WTC11 (cell line): ENCODE results near the gene DRC3. TPM values are rescaled to one million over a fixed set of nuclear protein-coding genes. Genes with fewer than 3 reads are reported as not detected.

Experiments
- ATAC-seq: fragments of 200-7000 bp; cut with Tn5 transposase; 2 replicates; pipeline ENCODE4 v1.10.0; 2021; ENCODE audit warnings: mild to moderate bottlenecking, moderate library complexity
- CTCF ChIA-PET: fragments of 300-600 bp; sonication (Branson Sonifier 250); formaldehyde crosslinking; loops from one replicate; lab custom pipeline; 2021; ENCODE audit warnings: antibody characterized with exemption; lab: Charles Lee
- POLR2A ChIA-PET: fragments of 350-600 bp; sonication (Branson Sonifier 250); formaldehyde crosslinking; loops from one replicate; lab custom pipeline; 2021; ENCODE audit warnings: antibody characterized with exemption; lab: Charles Lee
- DNase-seq: peaks from one replicate; pipeline ENCODE4 v3.0.0; 2021; ENCODE audit warnings: low spot score
- H3K27ac Mint-ChIP-seq: 2 replicates; pipeline ENCODE4 v1.8.0; 2021; ENCODE audit warnings: mixed read lengths
- H3K27me3 Mint-ChIP-seq: 2 replicates; pipeline ENCODE4 v1.8.0; 2021; ENCODE audit warnings: low read depth, mild to moderate bottlenecking, moderate library complexity, mixed read lengths
- H3K36me3 Mint-ChIP-seq: 2 replicates; pipeline ENCODE4 v1.8.0; 2021; ENCODE audit warnings: mixed read lengths
- H3K4me1 Mint-ChIP-seq: 2 replicates; pipeline ENCODE4 v1.8.0; 2022; ENCODE audit warnings: mixed read lengths
- H3K4me3 Mint-ChIP-seq: 2 replicates; pipeline ENCODE4 v1.8.0; 2021; ENCODE audit warnings: mild to moderate bottlenecking, moderate library complexity, mixed read lengths
- H3K9me3 Mint-ChIP-seq: 2 replicates; pipeline ENCODE4 v1.8.0; 2021; ENCODE audit warnings: mixed read lengths
- CTCF ChIP-seq: fragments of 200-600 bp; IDR thresholded peaks from 2 replicates; pipeline ENCODE4 v1.8.0; 2022; ENCODE audit warnings: antibody characterized with exemption
- EMX1 ChIP-seq: fragments of 250-450 bp; sonication (Bioruptor Pico); IDR thresholded peaks from 2 replicates; pipeline ENCODE4 v1.8.0; 2021; ENCODE audit warnings: mild to moderate bottlenecking
- ETV6 ChIP-seq: sonication (generic); formaldehyde crosslinking; IDR thresholded peaks from 2 replicates; pipeline ENCODE4 v1.8.1; 2022; ENCODE audit warnings: mild to moderate bottlenecking, missing genetic modification reagents
- FOXP1 ChIP-seq: sonication (generic); formaldehyde crosslinking; IDR thresholded peaks from 2 replicates; pipeline ENCODE4 v1.8.0; 2022; ENCODE audit warnings: missing genetic modification reagents, mild to moderate bottlenecking, moderate library complexity, borderline replicate concordance
- IRF1 ChIP-seq: sonication (generic); formaldehyde crosslinking; IDR thresholded peaks from 2 replicates; pipeline ENCODE4 v1.8.0; 2023; ENCODE audit warnings: missing genetic modification reagents
- JAZF1 ChIP-seq: fragments of 250-450 bp; sonication (Bioruptor Pico); IDR thresholded peaks from 2 replicates; pipeline ENCODE4 v1.9.0; 2021; ENCODE audit warnings: moderate library complexity, mild to moderate bottlenecking, inconsistent platforms
- JUN ChIP-seq: sonication (generic); formaldehyde crosslinking; IDR thresholded peaks from 2 replicates; pipeline ENCODE4 v1.8.0; 2023; ENCODE audit warnings: mild to moderate bottlenecking, missing genetic modification reagents
- MYBL2 ChIP-seq: sonication (generic); formaldehyde crosslinking; IDR thresholded peaks from 2 replicates; pipeline ENCODE4 v1.8.1; 2023; ENCODE audit warnings: mild to moderate bottlenecking, moderate library complexity, missing genetic modification reagents
- NFE2L1 ChIP-seq: sonication (generic); formaldehyde crosslinking; IDR thresholded peaks from 2 replicates; pipeline ENCODE4 v1.8.1; 2023; ENCODE audit warnings: missing genetic modification reagents
- NR1H2 ChIP-seq: sonication (generic); formaldehyde crosslinking; IDR thresholded peaks from 2 replicates; pipeline ENCODE4 v1.9.0; 2021; ENCODE audit warnings: mild to moderate bottlenecking, moderate library complexity, missing genetic modification reagents
- NR3C1 ChIP-seq: sonication (generic); formaldehyde crosslinking; conservative IDR thresholded peaks from 2 replicates; pipeline ENCODE4 v1.8.1; 2023; ENCODE audit warnings: low read depth, mild to moderate bottlenecking, missing genetic modification reagents
- RORB ChIP-seq: fragments of 250-450 bp; sonication (Bioruptor Pico); IDR thresholded peaks from 2 replicates; pipeline ENCODE4 v1.9.0; 2021; ENCODE audit warnings: mild to moderate bottlenecking
- ZNF138 ChIP-seq: sonication (generic); formaldehyde crosslinking; conservative IDR thresholded peaks from 2 replicates; pipeline ENCODE4 v1.8.1; 2022; ENCODE audit warnings: mild to moderate bottlenecking, moderate library complexity, missing genetic modification reagents
- ZNF232 ChIP-seq: sonication (generic); formaldehyde crosslinking; IDR thresholded peaks from 2 replicates; pipeline ENCODE4 v1.8.0; 2022; ENCODE audit warnings: mild to moderate bottlenecking, missing genetic modification reagents
- ZNF512 ChIP-seq: sonication (generic); formaldehyde crosslinking; IDR thresholded peaks from 2 replicates; pipeline ENCODE4 v1.8.1; 2022; ENCODE audit warnings: missing genetic modification reagents, borderline replicate concordance
- ZNF532 ChIP-seq: fragments of 250-450 bp; sonication (Bioruptor Pico); IDR thresholded peaks from 2 replicates; pipeline ENCODE4 v1.9.0; 2021; ENCODE audit warnings: mild to moderate bottlenecking, borderline replicate concordance
- total RNA-seq: library from RNA; stranded (reverse); gene quantifications from 3 replicates; pipeline ENCODE4 v1.2.3, GENCODE V29; 2021
- TF ChIP-seq, protein P1 (sequence below): sonication (generic); formaldehyde crosslinking; IDR thresholded peaks from 2 replicates; pipeline ENCODE4 v1.8.1; 2022; ENCODE audit warnings: low read depth, mild to moderate bottlenecking, moderate library complexity, missing genetic modification reagents, borderline replicate concordance
- TF ChIP-seq, protein P2 (sequence below): sonication (generic); formaldehyde crosslinking; conservative IDR thresholded peaks from 2 replicates; pipeline ENCODE4 v1.8.1; 2023; ENCODE audit warnings: mild to moderate bottlenecking, low read depth, missing genetic modification reagents, moderate library complexity

Gene DRC3
- total RNA-seq, 1 experiment from 2014 or later = 0.42 TPM

DNA sequence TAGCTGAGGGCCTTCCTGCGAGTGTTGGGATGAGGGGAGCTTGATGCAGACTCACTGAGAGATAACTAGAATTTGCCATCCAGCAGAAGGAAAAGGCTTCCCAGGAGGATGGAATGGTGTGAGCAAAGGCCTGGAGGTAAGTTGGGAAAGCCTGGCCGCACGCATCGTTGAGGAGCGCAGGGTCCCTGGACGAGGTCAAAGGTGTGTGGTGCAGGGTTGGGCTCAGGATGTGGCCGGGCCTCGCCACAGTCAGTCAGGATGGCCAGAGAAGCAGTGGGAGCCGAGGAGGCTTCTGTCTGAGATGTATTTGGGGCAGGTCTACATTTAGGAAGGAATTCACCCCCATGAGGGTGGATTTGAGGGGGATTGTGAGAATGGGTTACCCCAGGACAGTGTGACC, 16.4 kb downstream of the DRC3 start:
- CTCF ChIA-PET = interaction anchor here (1.0 kb wide), 1 partner anchor 15 kb away, joined by 3 read pairs; no protein-coding TSS in a partner anchor
- Mint-ChIP-seq H3K4me3 (no peak overlapping the region), H3K27ac (no peak overlapping the region), H3K36me3 (no peaks in the 10 kb centered on the region), H3K4me1 (no peaks in the 10 kb centered on the region), H3K9me3 (no peaks in the 10 kb centered on the region), H3K27me3 (no peaks in the 10 kb centered on the region)
- no peak for ATAC-seq
- no peak for TF ChIP-seq IRF1
- no peak for TF ChIP-seq CTCF
- TF ChIP-seq, protein P1, sequence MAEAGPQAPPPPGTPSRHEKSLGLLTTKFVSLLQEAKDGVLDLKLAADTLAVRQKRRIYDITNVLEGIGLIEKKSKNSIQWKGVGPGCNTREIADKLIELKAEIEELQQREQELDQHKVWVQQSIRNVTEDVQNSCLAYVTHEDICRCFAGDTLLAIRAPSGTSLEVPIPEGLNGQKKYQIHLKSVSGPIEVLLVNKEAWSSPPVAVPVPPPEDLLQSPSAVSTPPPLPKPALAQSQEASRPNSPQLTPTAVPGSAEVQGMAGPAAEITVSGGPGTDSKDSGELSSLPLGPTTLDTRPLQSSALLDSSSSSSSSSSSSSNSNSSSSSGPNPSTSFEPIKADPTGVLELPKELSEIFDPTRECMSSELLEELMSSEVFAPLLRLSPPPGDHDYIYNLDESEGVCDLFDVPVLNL = no peak
- no peak for TF ChIP-seq NR1H2
- TF ChIP-seq ZNF232 = no peak
- no peak for TF ChIP-seq JAZF1 (CRISPR knock-in tag)
- TF ChIP-seq, protein P2, sequence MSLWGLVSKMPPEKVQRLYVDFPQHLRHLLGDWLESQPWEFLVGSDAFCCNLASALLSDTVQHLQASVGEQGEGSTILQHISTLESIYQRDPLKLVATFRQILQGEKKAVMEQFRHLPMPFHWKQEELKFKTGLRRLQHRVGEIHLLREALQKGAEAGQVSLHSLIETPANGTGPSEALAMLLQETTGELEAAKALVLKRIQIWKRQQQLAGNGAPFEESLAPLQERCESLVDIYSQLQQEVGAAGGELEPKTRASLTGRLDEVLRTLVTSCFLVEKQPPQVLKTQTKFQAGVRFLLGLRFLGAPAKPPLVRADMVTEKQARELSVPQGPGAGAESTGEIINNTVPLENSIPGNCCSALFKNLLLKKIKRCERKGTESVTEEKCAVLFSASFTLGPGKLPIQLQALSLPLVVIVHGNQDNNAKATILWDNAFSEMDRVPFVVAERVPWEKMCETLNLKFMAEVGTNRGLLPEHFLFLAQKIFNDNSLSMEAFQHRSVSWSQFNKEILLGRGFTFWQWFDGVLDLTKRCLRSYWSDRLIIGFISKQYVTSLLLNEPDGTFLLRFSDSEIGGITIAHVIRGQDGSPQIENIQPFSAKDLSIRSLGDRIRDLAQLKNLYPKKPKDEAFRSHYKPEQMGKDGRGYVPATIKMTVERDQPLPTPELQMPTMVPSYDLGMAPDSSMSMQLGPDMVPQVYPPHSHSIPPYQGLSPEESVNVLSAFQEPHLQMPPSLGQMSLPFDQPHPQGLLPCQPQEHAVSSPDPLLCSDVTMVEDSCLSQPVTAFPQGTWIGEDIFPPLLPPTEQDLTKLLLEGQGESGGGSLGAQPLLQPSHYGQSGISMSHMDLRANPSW (CRISPR knock-in tag) = no peak
- no peak for TF ChIP-seq ETV6 (CRISPR knock-in tag)
- TF ChIP-seq RORB (CRISPR knock-in tag) = no peak
- no peak for TF ChIP-seq JUN (CRISPR knock-in tag)
- no peak for TF ChIP-seq ZNF532 (CRISPR knock-in tag)
- TF ChIP-seq NFE2L1 (CRISPR knock-in tag) = no peak
- TF ChIP-seq EMX1 (CRISPR knock-in tag) = no peak
- no peak for TF ChIP-seq NR3C1 (CRISPR knock-in tag)
- no peak for TF ChIP-seq MYBL2 (CRISPR knock-in tag)
- no peak for TF ChIP-seq ZNF512 (CRISPR knock-in tag)
- TF ChIP-seq FOXP1 (CRISPR knock-in tag) = no peak
- TF ChIP-seq ZNF138 (CRISPR knock-in tag) = no peak
- POLR2A ChIA-PET = no interaction called here
- no peak for DNase-seq
